ENCODE data around the gene RFNG.
A peak's percentile ranks its signal among the peaks of the same experiment; 100 is the strongest.

The RFNG gene

DNA sequence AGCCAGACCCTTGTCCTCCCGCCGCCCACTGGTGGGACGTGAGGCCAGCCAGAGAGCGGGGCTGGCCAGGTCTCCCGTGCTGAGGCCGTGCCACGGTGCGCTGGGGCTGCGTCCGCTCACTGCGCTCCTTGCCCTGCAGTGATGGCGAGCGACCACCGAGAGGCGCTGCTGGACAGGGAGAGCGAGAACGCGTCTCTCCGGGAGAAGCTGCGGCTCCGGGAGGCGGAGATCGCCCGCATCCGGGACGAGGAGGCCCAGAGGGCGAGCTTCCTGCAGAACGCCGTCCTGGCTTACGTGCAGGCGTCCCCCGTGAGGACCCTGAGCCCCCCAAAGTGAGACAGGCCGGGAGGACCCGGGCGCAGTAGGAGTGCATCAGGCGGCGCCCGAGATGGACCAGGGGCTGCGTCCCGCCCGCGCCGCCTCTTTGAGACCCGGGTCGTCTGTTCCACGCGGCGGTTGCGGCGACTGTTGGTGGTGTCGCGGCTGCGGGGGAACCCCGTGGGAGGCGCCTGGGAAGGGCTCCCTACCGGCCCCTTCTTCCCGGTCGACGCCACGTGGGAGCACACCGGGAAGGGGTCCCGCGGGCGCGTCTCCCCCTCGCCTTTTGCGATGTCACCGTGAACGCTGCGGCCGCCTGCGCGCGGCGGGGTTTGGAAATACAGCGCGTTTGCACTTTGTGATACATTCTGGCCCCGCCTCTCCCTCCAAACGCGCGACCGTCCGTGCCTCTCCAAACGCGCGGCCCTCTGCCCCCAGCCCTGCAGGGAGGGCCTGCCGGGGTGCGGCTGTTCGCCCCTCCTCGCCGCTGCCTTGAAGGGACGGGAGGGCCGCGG lies 20.9 kb downstream of the RFNG start:
- H3K36me3 Mint-ChIP-seq (ENCODE audit: low read depth) = no peaks in the 10 kb centered on the region
- peak; percentile 90 for TF ChIP-seq CTCF (IDR thresholded peaks at IDR 0.05)
- peaks cover 9% of the 10 kb centered on the region for H3K27me3 Mint-ChIP-seq (ENCODE audit: low read depth, poor library complexity)
- peak overlapping the region; percentile 80 for H3K4me3 Mint-ChIP-seq
- H3K27ac Mint-ChIP-seq = no peak overlapping the region
- DNase-seq = peak; percentile 93
- H3K9me3 Mint-ChIP-seq = no peaks in the 10 kb centered on the region
- H3K4me1 Mint-ChIP-seq = peaks cover 25% of the 10 kb centered on the region

GRCh38 chr17:82029990-82030469 lies 21.6 kb downstream of the RFNG start:
- Mint-ChIP-seq H3K4me3 (peak overlapping the region; percentile 72), H3K36me3 (ENCODE audit: low read depth) (no peaks in the 10 kb centered on the region), H3K4me1 (peaks cover 18% of the 10 kb centered on the region), H3K9me3 (no peaks in the 10 kb centered on the region), H3K27ac (no peak overlapping the region), H3K27me3 (ENCODE audit: low read depth, poor library complexity) (peaks cover 9% of the 10 kb centered on the region)
- DNase-seq = no peak
- no peak for TF ChIP-seq CTCF (IDR thresholded peaks at IDR 0.05)

GRCh38 chr17:82029391-82029790 lies 22.2 kb downstream of the RFNG start:
- DNase-seq = no peak
- Mint-ChIP-seq H3K27ac (peak overlapping the region; percentile 81), H3K4me1 (peaks cover 17% of the 10 kb centered on the region), H3K4me3 (peak overlapping the region; percentile 72), H3K27me3 (ENCODE audit: low read depth, poor library complexity) (peaks cover 9% of the 10 kb centered on the region), H3K9me3 (no peaks in the 10 kb centered on the region), H3K36me3 (ENCODE audit: low read depth) (no peaks in the 10 kb centered on the region)
- no peak for TF ChIP-seq CTCF (IDR thresholded peaks at IDR 0.05)

DNA sequence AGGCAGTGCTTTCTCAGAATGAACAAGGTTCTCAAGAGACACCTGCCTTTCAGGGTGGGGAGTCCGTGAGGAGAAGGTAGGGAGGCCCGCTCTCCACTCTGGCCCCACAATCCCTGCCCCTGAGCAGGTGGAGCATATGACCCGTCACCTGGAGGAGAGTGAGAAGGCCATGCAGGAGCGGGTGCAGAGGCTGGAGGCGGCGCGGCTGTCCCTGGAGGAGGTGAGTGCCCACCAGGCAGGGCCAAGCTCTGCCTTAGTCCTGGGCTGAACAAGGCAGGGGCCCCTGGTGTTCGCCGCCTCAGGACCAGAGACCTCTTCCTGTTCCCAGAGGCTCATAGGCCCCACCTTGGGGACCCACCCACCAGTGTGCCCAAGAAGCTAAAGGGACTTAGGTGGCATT lies 22.6 kb downstream of the RFNG start:
- Mint-ChIP-seq H3K4me1 (peaks cover 17% of the 10 kb centered on the region), H3K9me3 (no peaks in the 10 kb centered on the region), H3K4me3 (no peak overlapping the region), H3K27ac (no peak overlapping the region), H3K36me3 (ENCODE audit: low read depth) (no peaks in the 10 kb centered on the region), H3K27me3 (ENCODE audit: low read depth, poor library complexity) (peaks cover 9% of the 10 kb centered on the region)
- no peak for TF ChIP-seq CTCF (IDR thresholded peaks at IDR 0.05)
- no peak for DNase-seq

- H3K27ac Mint-ChIP-seq = no peak overlapping the region
- H3K4me3 Mint-ChIP-seq = no peak overlapping the region
- DNase-seq = no peak
- no peaks in the 10 kb centered on the region for H3K9me3 Mint-ChIP-seq
- no peak for TF ChIP-seq CTCF (IDR thresholded peaks at IDR 0.05)
- peaks cover 19% of the 10 kb centered on the region for H3K4me1 Mint-ChIP-seq
- H3K36me3 Mint-ChIP-seq (ENCODE audit: low read depth) = no peaks in the 10 kb centered on the region
- peaks cover 9% of the 10 kb centered on the region for H3K27me3 Mint-ChIP-seq (ENCODE audit: low read depth, poor library complexity)
Measured at GRCh38 chr17:82028246-82028645, 23.4 kb downstream of the RFNG start.

All from nephron progenitor cell (in vitro differentiated cells).